GM21825 (cell line): ENCODE results near the gene KRTAP12-2.
"Not testable (repeated sequence)": the region's sequence is repeated elsewhere in the genome, so short reads cannot be mapped to it uniquely, and the experiment has no call there.

Source experiments
- ATAC-seq: cut with Tn5 transposase; IDR thresholded peaks from one replicate; pipeline ENCODE4 v1.9.1; 2021; ENCODE audit warnings: mild to moderate bottlenecking, moderate library complexity; ENCODE audit not compliant: unreplicated experiment

The KRTAP12-2 gene

GRCh38 chr21:44686000-44686781 is 19.5 kb upstream of the KRTAP12-2 start:
- ATAC-seq = no peak

- ATAC-seq = not testable (repeated sequence)
Measured at GRCh38 chr21:44685050-44685449, 18.3 kb upstream of the KRTAP12-2 start.

- no peak for ATAC-seq
Measured at GRCh38 chr21:44684483-44684882, 17.8 kb upstream of the KRTAP12-2 start.

GRCh38 chr21:44684077-44684476 is 17.4 kb upstream of the KRTAP12-2 start:
- no peak for ATAC-seq

GRCh38 chr21:44682580-44683151 is 15.9 kb upstream of the KRTAP12-2 start:
- ATAC-seq = no peak

- ATAC-seq = no peak
Measured at GRCh38 chr21:44681861-44682579, 15.3 kb upstream of the KRTAP12-2 start, which contains the start of gene KRTAP12-1. TSS of gene KRTAP12-1 (minus strand) at chr21:44682163. CDS start at chr21:44682123, 40 bp downstream.

- no peak for ATAC-seq
Measured at GRCh38 chr21:44681152-44681551, 14.4 kb upstream of the KRTAP12-2 start.

GRCh38 chr21:44677881-44678280 is 11.2 kb upstream of the KRTAP12-2 start:
- ATAC-seq = no peak

- no peak for ATAC-seq
Measured at GRCh38 chr21:44671911-44672310, 5.2 kb upstream of the KRTAP12-2 start.

GRCh38 chr21:44670642-44671432 is 4.1 kb upstream of the KRTAP12-2 start:
- no peak for ATAC-seq

GRCh38 chr21:44667612-44668011 is 885 bp upstream of the KRTAP12-2 start:
- no peak for ATAC-seq

- no peak for ATAC-seq
Measured at GRCh38 chr21:44664691-44665090, 2.0 kb downstream of the KRTAP12-2 start.

- ATAC-seq = not testable (repeated sequence)
Measured at GRCh38 chr21:44661567-44661966, 5.2 kb downstream of the KRTAP12-2 start.

- ATAC-seq = no peak
Measured at GRCh38 chr21:44658913-44659595, 7.7 kb downstream of the KRTAP12-2 start.

- ATAC-seq = no peak
Measured at GRCh38 chr21:44658541-44658910, 8.2 kb downstream of the KRTAP12-2 start.

- ATAC-seq = no peak
Measured at GRCh38 chr21:44657635-44658540, 8.8 kb downstream of the KRTAP12-2 start, which contains the start of gene KRTAP12-3. TSS of gene KRTAP12-3 (plus strand) at chr21:44657932. CDS start at chr21:44657980, 48 bp downstream.

GRCh38 chr21:44656868-44657267 is 9.9 kb downstream of the KRTAP12-2 start:
- ATAC-seq = no peak

- no peak for ATAC-seq
Measured at GRCh38 chr21:44654576-44655175, 12.1 kb downstream of the KRTAP12-2 start, which contains the start of gene KRTAP12-4. TSS of gene KRTAP12-4 (minus strand) at chr21:44654659. CDS start at chr21:44654614, 45 bp downstream.
